Lower leg skin (tissue), 3 donors: ENCODE measurements around the gene EFTUD2.

Experiments used
- CTCF ChIP-seq, 3 donors: fragments of 450-650 bp; IDR thresholded peaks; one replicate each; pipeline ENCODE4 v1.5.1; 2016; ENCODE audit warnings: antibody characterized with exemption in 3 of 3, mild to moderate bottlenecking in 3 of 3, moderate library complexity in 2 of 3
- POLR2A ChIP-seq, 2 donors: fragments of 450-650 bp; IDR thresholded peaks; one replicate each; pipeline ENCODE4 v1.6.1; 2016 to 2017; ENCODE audit warnings: antibody characterized with exemption in 2 of 2, mild to moderate bottlenecking in 1 of 2, moderate library complexity in 1 of 2

- no peak for TF ChIP-seq CTCF (IDR thresholded peaks at IDR 0.05)
- no peak for TF ChIP-seq POLR2A (IDR thresholded peaks at IDR 0.05)
Measured at GRCh38 chr17:44942456-44942855, 43.2 kb upstream of the EFTUD2 start.
